HG02571 (cell line): Measurements from ENCODE around the gene CYB5B.

ENCODE experiments used
- ATAC-seq: cut with Tn5 transposase; IDR thresholded peaks from one replicate; pipeline ENCODE4 v1.9.1; 2021; ENCODE audit warnings: mild to moderate bottlenecking, moderate library complexity; ENCODE audit not compliant: unreplicated experiment

The CYB5B gene

GRCh38 chr16:69424053-69424934 is at the start of gene CYB5B:
CYB5B (plus strand) TSS chr16:69424619; CDS start chr16:69424684, 65 bp downstream.
- peak; percentile 95 for ATAC-seq

GRCh38 chr16:69376393-69377059 is 47.9 kb upstream of the CYB5B start:
- no peak for ATAC-seq

- no peak for ATAC-seq
Measured at GRCh38 chr16:69378036-69378435, 46.4 kb upstream of the CYB5B start.

- no peak for ATAC-seq
Measured at GRCh38 chr16:69378760-69379159, 45.7 kb upstream of the CYB5B start.

GRCh38 chr16:69381231-69381630 is 43.2 kb upstream of the CYB5B start:
- ATAC-seq, result no peak

GRCh38 chr16:69382421-69382820 is 42.0 kb upstream of the CYB5B start:
- ATAC-seq, result no peak

- no peak for ATAC-seq
Measured at GRCh38 chr16:69384974-69385373, 39.4 kb upstream of the CYB5B start.

GRCh38 chr16:69386596-69386995 is 37.8 kb upstream of the CYB5B start:
- no peak for ATAC-seq

GRCh38 chr16:69393898-69394849 is 30.2 kb upstream of the CYB5B start:
- ATAC-seq, result no peak

- no peak for ATAC-seq
Measured at GRCh38 chr16:69395859-69396186, 28.6 kb upstream of the CYB5B start.

- ATAC-seq, result no peak
Measured at GRCh38 chr16:69396187-69397061, 28.0 kb upstream of the CYB5B start.

- ATAC-seq, result no peak
Measured at GRCh38 chr16:69397821-69398521, 26.4 kb upstream of the CYB5B start.

GRCh38 chr16:69399361-69399760 is 25.1 kb upstream of the CYB5B start:
- no peak for ATAC-seq

GRCh38 chr16:69402439-69402838 is 22.0 kb upstream of the CYB5B start:
- ATAC-seq, result no peak

- ATAC-seq, result no peak
Measured at GRCh38 chr16:69404275-69404805, 20.1 kb upstream of the CYB5B start.

- no peak for ATAC-seq
Measured at GRCh38 chr16:69405326-69405725, 19.1 kb upstream of the CYB5B start.

- no peak for ATAC-seq
Measured at GRCh38 chr16:69405757-69406156, 18.7 kb upstream of the CYB5B start.

GRCh38 chr16:69406780-69407331 is 17.6 kb upstream of the CYB5B start:
- ATAC-seq, result no peak

- no peak for ATAC-seq
Measured at GRCh38 chr16:69407702-69408323, 16.6 kb upstream of the CYB5B start.
